ENCODE results near the gene BUD23. TPM values are rescaled to one million over a fixed set of nuclear protein-coding genes. Genes with fewer than 3 reads are reported as not detected.
A peak's percentile ranks its signal among the peaks of the same experiment; 100 is the strongest.

Gene BUD23
- total and polyA plus RNA-seq, 9 of the 15 experiments (the other 6 are each of a cell fraction or from before 2014, with no cell fraction given): 79.5 to 270 (median 150) TPM

DNA sequence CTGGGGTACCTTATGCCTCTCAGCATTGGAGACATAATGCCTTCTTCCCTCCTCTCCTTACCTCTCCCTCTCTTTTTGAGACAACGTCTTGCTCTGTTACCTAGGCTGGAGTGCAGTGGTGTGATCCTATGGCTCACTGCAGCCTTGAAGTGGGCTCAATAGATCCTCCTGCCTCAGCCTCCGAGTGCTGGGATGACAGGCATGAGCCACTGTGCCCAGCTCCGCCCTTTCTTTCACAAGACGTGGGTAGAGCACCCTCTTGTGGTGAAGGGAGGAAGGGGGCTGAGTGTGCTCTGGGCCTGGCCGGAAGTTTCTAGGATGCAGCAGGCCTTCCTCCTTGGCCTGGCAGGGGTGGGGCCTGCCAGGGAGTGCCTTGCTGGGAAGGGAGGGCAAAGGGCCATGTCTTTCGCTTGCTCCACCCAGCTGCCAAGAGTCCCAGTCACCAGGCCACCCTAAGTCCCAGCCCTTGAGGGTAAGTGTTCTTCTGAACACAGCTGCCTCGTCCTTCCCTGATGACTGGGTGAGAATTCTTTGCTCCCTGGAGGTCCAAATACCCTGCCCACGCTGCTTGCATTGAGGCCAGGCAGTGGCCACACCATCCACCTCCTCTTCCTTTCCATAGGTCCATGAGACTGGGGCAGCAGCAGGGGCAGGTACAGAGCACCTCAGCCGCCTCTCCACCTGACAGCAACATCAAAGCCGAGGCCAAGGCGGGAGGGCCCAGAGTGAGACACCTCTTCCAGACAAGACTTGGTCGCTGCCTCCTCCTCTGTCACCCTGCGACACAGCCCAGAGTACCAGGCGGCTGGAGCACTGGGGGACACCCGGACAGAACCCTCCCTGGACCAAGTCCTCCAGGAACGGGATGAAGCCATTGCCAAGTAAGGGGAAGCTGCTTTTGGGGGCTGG lies 51.5 kb downstream of the BUD23 start (continued):
- TF ChIP-seq FOXM1 (IDR thresholded peaks at IDR 0.05; ENCODE audit: low read depth): no peak
- 0 out of 2 replicates have a peak, but pooled peaks have one; percentile 63 for TF ChIP-seq FOXM1 (CRISPR knock-in tag; IDR thresholded peaks at IDR 0.05; ENCODE audit: low read depth)
- no peak for TF ChIP-seq NR2C2 (CRISPR knock-in tag; IDR thresholded peaks at IDR 0.05)
- no peak for TF ChIP-seq NR2C2 (tag; IDR thresholded peaks at IDR 0.05)
- no peak for TF ChIP-seq SREBF1 (IDR thresholded peaks at IDR 0.05; ENCODE audit: borderline replicate concordance, low read depth, low read length)
- TF ChIP-seq ZNF57 (CRISPR knock-in tag; IDR thresholded peaks at IDR 0.05): no peak
- no peak for TF ChIP-seq SRSF1 (IDR thresholded peaks at IDR 0.05; ENCODE audit: low read depth, low read length)

DNA sequence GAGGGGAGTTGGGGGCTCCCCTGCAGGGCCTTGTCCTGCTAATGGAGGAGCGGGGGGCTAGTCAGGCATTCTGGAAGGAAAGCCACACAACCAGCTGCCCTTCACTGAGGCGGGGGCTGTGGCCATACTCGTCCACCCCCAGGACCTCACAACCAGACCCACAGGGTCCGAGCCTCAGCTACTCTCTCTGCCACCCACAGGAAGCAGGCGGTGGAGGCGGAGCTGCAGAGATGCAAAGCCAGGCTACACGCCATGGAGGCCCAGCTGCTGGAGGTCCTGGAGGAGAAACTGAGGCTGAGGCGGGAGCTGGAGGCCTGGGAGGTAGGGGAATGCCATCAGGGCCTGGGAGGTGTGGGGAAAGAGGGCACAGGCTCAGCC lies 52.1 kb downstream of the BUD23 start:
- Histone ChIP-seq H3K27ac (ENCODE audit: extremely low read depth, low read depth, low read length) (no peak overlapping the region), H3K4me2 (ENCODE audit: insufficient read depth, low read length) (no peak overlapping the region), H3K79me2 (ENCODE audit: control insufficient read depth, insufficient read depth, low read length) (peaks cover 19% of the 10 kb centered on the region), H4K20me1 (replicated peaks; ENCODE audit: control insufficient read depth, insufficient read depth, low read length) (peaks cover 21% of the 10 kb centered on the region), H3K9me1 (ENCODE audit: control insufficient read depth, insufficient read depth, low read length) (peaks cover 4% of the 10 kb centered on the region), H3K9ac (ENCODE audit: insufficient read depth in 1 of 2, low read depth in 2 of 2, low read length in 2 of 2) (peak overlapping the region in 1 of 2 experiments; percentile 56; a peak in 1 of 4 replicates), H3K9me3 (replicated peaks; ENCODE audit: control insufficient read depth, insufficient read depth, low read depth, low read length) (no peaks in the 10 kb centered on the region), H3K36me3 (ENCODE audit: control insufficient read depth, insufficient read depth, low read length) (peaks cover 24% of the 10 kb centered on the region), H3K4me3 (no peak overlapping the region), H3K27me3 (ENCODE audit: control insufficient read depth in 2 of 2, insufficient read depth in 2 of 2, low read length in 2 of 2) (no peaks in the 10 kb centered on the region; a peak in 1 of 5 replicates), H2AFZ (ENCODE audit: low read depth, low read length) (no peak overlapping the region), H3K4me1 (replicated peaks in 1 of 2; ENCODE audit: control insufficient read depth in 2 of 2, insufficient read depth in 2 of 2, low read length in 2 of 2) (peaks cover 2 to 50% of the 10 kb centered on the region in 2 experiments; a peak in 4 of 5 replicates)
- FAIRE-seq (no peak), ATAC-seq (no peak), DNase-seq (ENCODE audit: extremely low read depth in 1 of 4, low spot score in 3 of 4) (peak in 1 of 4 experiments; percentile 3)
- POLR2A ChIA-PET: interaction anchor here (0.7 to 1.2 kb wide), 3 partner anchors 10 to 128 kb away, joined by 3 read pairs; no protein-coding TSS in a partner anchor
- intact Hi-C loops (cut with micrococcal nuclease) (loop anchor here (10.0 kb wide), 1 partner anchor 401 kb away; no protein-coding TSS in a partner anchor), in situ Hi-C loops (cut with MboI) (loop anchor here (10.0 kb wide), 1 partner anchor 401 kb away; no protein-coding TSS in a partner anchor)
- BruUV-seq (replicated peaks): no TSS peak
- WGBS (ENCODE audit: insufficient coverage, low coverage, missing lambda C conversion rate): 94% methylated on average over 7 of the region's 8 CpGs
- peak; percentile 55; the same call in 1 of the 2 replicates for TF ChIP-seq POLR2G (IDR thresholded peaks at IDR 0.05; ENCODE audit: low read depth, low read length)
- no peak for TF ChIP-seq FOSL1 (tag; conservative IDR thresholded peaks at IDR 0.05)
- peak; percentile 59 for TF ChIP-seq RBFOX2 (IDR thresholded peaks at IDR 0.05; ENCODE audit: low read depth, low read length)
- CTCF ChIA-PET (ENCODE audit: low intra/inter-chr PET ratio): no interaction called here
